Measurements from ENCODE around the gene MINDY2.

Gene MINDY2

DNA sequence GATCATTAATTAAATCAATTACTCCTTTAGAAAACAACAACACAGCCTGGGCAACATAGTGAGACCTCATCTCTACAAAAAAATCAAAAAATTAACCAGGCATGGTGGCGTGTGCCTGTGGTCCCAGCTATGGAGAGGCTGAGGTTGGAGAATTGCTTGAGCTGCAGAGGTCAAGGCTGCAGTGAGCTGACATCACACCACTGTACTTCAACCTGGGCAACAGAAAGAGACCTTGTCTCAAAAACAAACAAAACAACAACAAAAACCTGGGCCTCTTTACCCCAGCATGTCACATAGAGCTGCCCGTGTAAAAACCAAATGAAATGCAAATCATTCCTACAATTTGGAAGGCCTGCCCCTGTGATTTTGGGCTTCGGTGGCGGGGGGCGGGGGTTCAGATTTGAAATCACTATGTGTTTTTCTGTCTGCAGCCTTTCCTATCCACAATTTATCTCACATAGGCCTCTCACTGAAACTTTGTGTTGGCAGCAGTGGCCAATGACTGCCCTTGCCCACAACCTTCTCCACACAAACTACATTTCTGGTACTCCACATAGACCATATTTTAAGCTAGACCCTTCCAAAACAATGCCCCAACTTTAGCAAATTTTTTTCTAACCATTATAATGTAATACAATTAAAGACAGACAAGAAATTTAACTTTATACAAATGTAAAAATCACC is 28.1 kb upstream of the MINDY2 start:
- no peak for DNase-seq (ENCODE audit: low read depth)
- TF ChIP-seq, protein P1, sequence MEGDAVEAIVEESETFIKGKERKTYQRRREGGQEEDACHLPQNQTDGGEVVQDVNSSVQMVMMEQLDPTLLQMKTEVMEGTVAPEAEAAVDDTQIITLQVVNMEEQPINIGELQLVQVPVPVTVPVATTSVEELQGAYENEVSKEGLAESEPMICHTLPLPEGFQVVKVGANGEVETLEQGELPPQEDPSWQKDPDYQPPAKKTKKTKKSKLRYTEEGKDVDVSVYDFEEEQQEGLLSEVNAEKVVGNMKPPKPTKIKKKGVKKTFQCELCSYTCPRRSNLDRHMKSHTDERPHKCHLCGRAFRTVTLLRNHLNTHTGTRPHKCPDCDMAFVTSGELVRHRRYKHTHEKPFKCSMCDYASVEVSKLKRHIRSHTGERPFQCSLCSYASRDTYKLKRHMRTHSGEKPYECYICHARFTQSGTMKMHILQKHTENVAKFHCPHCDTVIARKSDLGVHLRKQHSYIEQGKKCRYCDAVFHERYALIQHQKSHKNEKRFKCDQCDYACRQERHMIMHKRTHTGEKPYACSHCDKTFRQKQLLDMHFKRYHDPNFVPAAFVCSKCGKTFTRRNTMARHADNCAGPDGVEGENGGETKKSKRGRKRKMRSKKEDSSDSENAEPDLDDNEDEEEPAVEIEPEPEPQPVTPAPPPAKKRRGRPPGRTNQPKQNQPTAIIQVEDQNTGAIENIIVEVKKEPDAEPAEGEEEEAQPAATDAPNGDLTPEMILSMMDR (IDR thresholded peaks at IDR 0.05; ENCODE audit: insufficient read depth, low read depth, low read length, missing control alignments), result no peak
- H3K4me3 ChIP-seq (ENCODE audit: low read depth, low read length), result no peak overlapping the region

DNA sequence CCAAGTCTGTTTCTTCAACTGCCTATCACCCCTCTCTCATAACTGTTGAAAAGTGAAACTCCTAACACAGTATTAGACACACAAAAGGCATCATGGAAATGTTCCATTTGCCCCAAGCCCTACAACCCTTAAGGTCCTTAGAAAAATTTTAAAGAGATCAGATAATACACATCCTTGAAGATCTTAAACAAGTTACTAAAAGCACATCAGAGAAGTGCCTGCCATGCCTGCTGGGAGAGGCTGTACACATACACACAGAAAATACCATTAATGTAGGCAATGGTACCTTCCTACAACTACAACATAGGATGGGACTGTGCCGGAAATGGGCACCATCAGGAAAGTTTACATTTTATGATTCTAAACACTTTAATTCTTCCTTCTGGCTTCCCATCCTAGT is 24.9 kb upstream of the MINDY2 start:
- no peak overlapping the region for H3K4me3 ChIP-seq (ENCODE audit: low read depth, low read length)
- no peak for DNase-seq (ENCODE audit: low read depth)
- TF ChIP-seq, protein P1 (IDR thresholded peaks at IDR 0.05; ENCODE audit: insufficient read depth, low read depth, low read length, missing control alignments), result no peak

DNA sequence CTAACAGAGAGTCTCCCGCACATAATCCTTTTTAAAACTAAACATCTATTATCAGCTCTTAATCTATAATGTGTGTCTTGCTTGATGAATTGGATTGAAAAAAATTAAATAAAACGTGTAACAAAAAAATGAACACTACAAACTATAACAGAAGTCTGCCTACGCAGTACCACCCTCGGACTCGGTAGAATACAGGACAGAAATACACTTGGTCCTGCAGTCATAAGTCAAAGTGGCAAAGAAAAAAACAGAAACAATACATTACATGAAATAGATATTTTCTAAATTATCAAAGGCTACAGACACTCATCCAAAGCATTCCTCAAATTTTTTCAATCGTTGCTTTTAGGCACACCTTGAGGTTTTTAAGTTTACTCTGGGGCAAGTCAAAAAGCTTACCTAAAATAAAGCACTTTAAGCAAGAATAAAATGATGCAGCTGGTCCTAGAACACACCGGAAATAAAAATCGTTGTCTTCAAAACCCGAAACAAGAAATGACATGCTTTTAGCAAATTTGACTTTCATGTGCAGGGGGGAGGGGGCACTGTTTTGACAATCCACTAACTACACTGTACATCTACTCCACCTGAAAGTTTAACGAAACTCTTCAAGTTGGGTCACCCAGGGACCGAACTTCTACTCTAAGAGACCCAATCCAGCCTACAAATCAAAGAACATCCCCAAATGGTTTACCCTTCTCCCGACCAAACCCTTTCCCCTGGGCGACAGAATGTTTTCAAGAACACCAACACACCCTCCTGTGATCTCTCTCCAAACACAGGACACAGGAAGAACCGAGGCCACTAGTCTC is 22.9 kb upstream of the MINDY2 start:
- DNase-seq (ENCODE audit: low read depth), result peak; percentile 70
- TF ChIP-seq, protein P1 (IDR thresholded peaks at IDR 0.05; ENCODE audit: insufficient read depth, low read depth, low read length, missing control alignments), result no peak

DNA sequence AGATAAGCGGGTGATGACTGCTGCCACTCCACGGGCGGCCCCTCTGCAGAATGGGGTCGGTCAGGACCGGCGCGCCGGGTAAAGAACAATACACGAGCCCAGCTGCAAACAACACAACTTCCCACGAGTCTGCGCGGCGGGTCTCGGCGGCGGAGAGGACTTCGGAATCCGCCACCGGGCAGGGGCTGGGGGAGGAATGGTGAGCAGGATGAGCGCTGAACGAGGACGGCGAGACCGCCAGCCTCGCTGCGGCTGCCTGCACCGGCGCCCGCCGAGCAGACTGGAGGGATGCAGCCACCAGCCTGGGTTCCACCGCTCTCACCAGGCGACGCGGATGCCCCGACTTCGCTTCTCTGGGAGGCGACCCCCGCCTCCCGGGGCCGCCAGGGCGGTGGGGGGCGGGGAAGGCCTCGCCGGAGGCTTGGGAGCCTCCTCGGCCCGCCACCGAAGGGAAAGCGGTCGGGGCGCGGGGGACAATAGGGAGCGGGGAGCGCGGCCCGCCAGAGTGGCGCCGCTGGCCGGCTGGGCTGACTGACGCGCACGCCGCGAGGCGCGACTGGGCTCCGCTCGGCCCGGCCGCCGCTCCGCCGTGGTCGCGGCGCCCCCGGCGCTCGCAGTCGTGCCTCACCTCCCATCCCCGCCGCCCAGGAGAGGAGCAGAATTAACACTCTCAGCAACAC is 22.1 kb upstream of the MINDY2 start:
- DNase-seq (ENCODE audit: low read depth), result peak; percentile 58
- TF ChIP-seq, protein P1 (IDR thresholded peaks at IDR 0.05; ENCODE audit: insufficient read depth, low read depth, low read length, missing control alignments), result no peak
- H3K4me3 ChIP-seq (ENCODE audit: low read depth, low read length), result peak overlapping the region; percentile 90

More for the DNA sequence above, 22.9 kb upstream of the MINDY2 start:
- H3K4me3 ChIP-seq (ENCODE audit: low read depth, low read length), result peak overlapping the region; percentile 90

DNA sequence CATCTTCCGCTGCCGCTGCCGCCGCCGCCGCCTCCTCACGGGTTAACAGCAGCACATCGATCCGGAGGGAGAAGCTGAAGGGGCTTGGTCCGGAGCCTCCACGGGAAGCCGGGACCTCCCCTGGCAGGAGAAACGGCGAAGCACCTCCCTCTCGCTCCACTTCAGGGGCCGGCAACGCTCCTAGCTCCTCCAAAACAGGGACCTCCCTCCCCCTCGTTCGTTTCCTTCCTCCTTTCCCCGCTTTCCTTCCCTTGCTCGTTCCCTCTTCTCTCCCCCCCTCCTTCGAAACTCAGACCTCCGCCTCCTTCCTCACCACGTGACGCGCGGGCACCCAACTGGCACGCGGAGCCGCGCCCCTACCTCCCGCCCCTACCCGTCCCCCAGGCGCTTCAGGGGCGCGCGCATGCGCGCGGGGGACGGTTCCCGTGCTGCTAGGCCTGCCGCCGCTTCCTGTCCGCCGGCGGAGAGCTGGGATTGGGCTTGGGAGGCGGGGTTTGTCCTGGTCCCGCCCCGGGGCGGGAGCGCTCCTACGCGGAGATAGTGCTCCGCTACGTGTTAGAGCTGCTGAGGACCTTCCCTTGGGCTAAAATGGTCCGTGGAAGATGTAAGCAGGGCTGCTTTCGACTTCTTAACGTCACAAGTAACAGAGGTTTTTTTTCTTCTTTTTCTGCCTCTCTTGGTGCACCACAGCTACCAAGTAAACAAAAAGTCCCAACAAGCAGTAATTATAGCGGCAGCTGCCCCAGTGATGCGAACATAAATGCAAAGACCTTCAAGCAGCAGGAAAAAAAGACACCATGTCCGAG is 21.4 kb upstream of the MINDY2 start, which contains the start of gene ADAM10:
ADAM10 (minus strand) TSS at position 176 of the 806 bp plus-strand sequence; CDS start at position 3, 173 bp downstream.
- DNase-seq (ENCODE audit: low read depth), result peak; percentile 99
- TF ChIP-seq, protein P1 (IDR thresholded peaks at IDR 0.05; ENCODE audit: insufficient read depth, low read depth, low read length, missing control alignments), result no peak
- peak within 1 kb of the TSS; percentile 90 for H3K4me3 ChIP-seq (ENCODE audit: low read depth, low read length)

DNA sequence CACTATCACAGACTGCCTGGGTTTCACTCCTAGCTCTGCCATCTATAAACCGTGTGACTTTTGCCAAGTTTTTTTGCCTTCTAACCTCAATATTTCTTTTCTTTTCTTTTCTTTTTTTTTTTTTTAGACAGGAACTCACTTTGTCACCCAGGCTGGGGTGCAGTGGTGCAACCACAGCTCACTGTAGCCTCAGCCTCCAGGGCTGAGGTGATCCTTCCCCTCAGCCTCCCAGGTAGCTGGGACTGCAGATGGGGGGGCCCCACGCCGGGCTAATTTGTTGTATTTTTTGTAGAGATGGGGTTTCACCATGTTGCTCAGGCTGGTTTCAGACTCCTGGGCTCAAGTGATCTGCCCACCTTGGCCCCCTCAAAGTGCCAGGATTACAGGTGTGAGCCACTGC is 18.4 kb upstream of the MINDY2 start:
- no peak overlapping the region for H3K4me3 ChIP-seq (ENCODE audit: low read depth, low read length)
- DNase-seq (ENCODE audit: low read depth), result no peak
- TF ChIP-seq, protein P1 (IDR thresholded peaks at IDR 0.05; ENCODE audit: insufficient read depth, low read depth, low read length, missing control alignments), result no peak
